ENCODE measurements around the gene DIS3L2. TPM values are rescaled to one million over a fixed set of nuclear protein-coding genes. Genes with fewer than 3 reads are reported as not detected.

DIS3L2 gene
- total and polyA plus RNA-seq, 2 of the 4 experiments (the other 2 are of a cell fraction) = 14.7 to 19.2 TPM

GRCh38 chr2:232026910-232027309, 65.4 kb downstream of the DIS3L2 start:
- H3K4me3 ChIP-seq (ENCODE audit: insufficient read depth, low read depth, low read length) = no peak overlapping the region
- no peaks in the 10 kb centered on the region for H3K9me3 ChIP-seq (ENCODE audit: control insufficient read depth, insufficient read depth, low read length)
- H2BK15ac ChIP-seq (ENCODE audit: low read depth, low read length) = no peak overlapping the region
- no peaks in the 10 kb centered on the region for H4K20me1 ChIP-seq (ENCODE audit: insufficient read depth, low read length)
- H3K27ac ChIP-seq (ENCODE audit: insufficient read depth, low read length) = no peak overlapping the region
- intact Hi-C loops (cut with micrococcal nuclease) = no loop called here
- ChIA-PET CTCF (interaction anchor here (0.6 kb wide), 1 partner anchor 512 kb away, joined by 7 read pairs; no protein-coding TSS in a partner anchor), POLR2A (ENCODE audit: unreplicated experiment) (no interaction called here)
- no TSS peak for BruUV-seq (replicated peaks)
- in situ Hi-C loops (cut with MboI; ENCODE audit: low sequenced_read_pairs) = no loop called here
- no peak overlapping the region for H3K56ac ChIP-seq (ENCODE audit: extremely low read depth, insufficient read depth, low read length)
- H2BK5ac ChIP-seq (ENCODE audit: low read depth, low read length, poor library complexity, severe bottlenecking) = no peak overlapping the region
- DNase-seq (no peak), ATAC-seq (ENCODE audit: low read depth) (no peak)
- H4K91ac ChIP-seq (ENCODE audit: insufficient read depth, low read depth, low read length) = no peak overlapping the region
- no peak overlapping the region for H2AK9ac ChIP-seq (replicated peaks; ENCODE audit: low read depth, low read length, poor library complexity)
- H2BK20ac ChIP-seq (ENCODE audit: low read depth, low read length) = no peak overlapping the region
- WGBS, 2 experiments (ENCODE audit: extremely low coverage in 2 of 2, insufficient read length in 1 of 2) = no CpG with 5 or more reads among the region's 2 CpGs
- H3K36me3 ChIP-seq (ENCODE audit: control insufficient read depth, insufficient read depth, low read length) = peaks cover 9% of the 10 kb centered on the region
- H3K27me3 ChIP-seq (ENCODE audit: control insufficient read depth, insufficient read depth, low read length) = no peaks in the 10 kb centered on the region
- no peak overlapping the region for H3K18ac ChIP-seq (ENCODE audit: low read depth, low read length)
- no peak overlapping the region for H3K4me2 ChIP-seq (ENCODE audit: low read depth, low read length)
- H3K4me1 ChIP-seq (ENCODE audit: control insufficient read depth, insufficient read depth, low read length) = no peaks in the 10 kb centered on the region
- H2AK5ac ChIP-seq (ENCODE audit: low read depth, low read length) = no peak overlapping the region
- H3K9ac ChIP-seq (ENCODE audit: low read depth, low read length) = no peak overlapping the region
- H2BK120ac ChIP-seq (ENCODE audit: low read depth, low read length) = no peak overlapping the region
- H4K5ac ChIP-seq (ENCODE audit: low read depth, low read length) = no peak overlapping the region
- no peak overlapping the region for H4K8ac ChIP-seq (ENCODE audit: low read depth in 2 of 2, low read length in 2 of 2)
- H3K79me1 ChIP-seq (ENCODE audit: low read depth in 1 of 2, low read length in 2 of 2) = peaks cover 0 to 4% of the 10 kb centered on the region in 2 experiments; a peak in 1 of 4 replicates
- dilution Hi-C loops (cut with HindIII; ENCODE audit: low sequenced_read_pairs, unreplicated experiment) = no loop called here
- no peak overlapping the region for H3K4ac ChIP-seq (ENCODE audit: low read depth, low read length)
- no peak overlapping the region for H2AFZ ChIP-seq (replicated peaks; ENCODE audit: low read length, poor library complexity)
- TF ChIP-seq RFX5 (IDR thresholded peaks at IDR 0.05; ENCODE audit: low read depth, low read length) (no peak), MAFK (IDR thresholded peaks at IDR 0.05; ENCODE audit: low read depth, low read length) (no peak), CEBPB (IDR thresholded peaks at IDR 0.05; ENCODE audit: low read depth, low read length) (no peak), RCOR1 (IDR thresholded peaks at IDR 0.05; ENCODE audit: insufficient replicate concordance, low read length) (no peak), MAZ (IDR thresholded peaks at IDR 0.05; ENCODE audit: borderline replicate concordance, low read depth, low read length) (no peak), NFE2L2 (IDR thresholded peaks at IDR 0.05; ENCODE audit: low read depth, low read length) (no peak), POLR2A (IDR thresholded peaks at IDR 0.05; ENCODE audit: low read depth, low read length) (no peak), FOS (IDR thresholded peaks at IDR 0.05; ENCODE audit: low read depth, low read length) (no peak), CHD1 (IDR thresholded peaks at IDR 0.05; ENCODE audit: low read depth, low read length) (no peak), RAD21 (IDR thresholded peaks at IDR 0.05; ENCODE audit: low read length) (no peak), SMC3 (IDR thresholded peaks at IDR 0.05; ENCODE audit: low read depth, low read length) (no peak), BHLHE40 (IDR thresholded peaks at IDR 0.05; ENCODE audit: low read depth, low read length) (no peak)
- TF ChIP-seq, protein P1, sequence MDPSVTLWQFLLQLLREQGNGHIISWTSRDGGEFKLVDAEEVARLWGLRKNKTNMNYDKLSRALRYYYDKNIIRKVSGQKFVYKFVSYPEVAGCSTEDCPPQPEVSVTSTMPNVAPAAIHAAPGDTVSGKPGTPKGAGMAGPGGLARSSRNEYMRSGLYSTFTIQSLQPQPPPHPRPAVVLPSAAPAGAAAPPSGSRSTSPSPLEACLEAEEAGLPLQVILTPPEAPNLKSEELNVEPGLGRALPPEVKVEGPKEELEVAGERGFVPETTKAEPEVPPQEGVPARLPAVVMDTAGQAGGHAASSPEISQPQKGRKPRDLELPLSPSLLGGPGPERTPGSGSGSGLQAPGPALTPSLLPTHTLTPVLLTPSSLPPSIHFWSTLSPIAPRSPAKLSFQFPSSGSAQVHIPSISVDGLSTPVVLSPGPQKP (IDR thresholded peaks at IDR 0.05; ENCODE audit: borderline replicate concordance, low read depth, low read length) = no peak
- TF ChIP-seq, protein P2, sequence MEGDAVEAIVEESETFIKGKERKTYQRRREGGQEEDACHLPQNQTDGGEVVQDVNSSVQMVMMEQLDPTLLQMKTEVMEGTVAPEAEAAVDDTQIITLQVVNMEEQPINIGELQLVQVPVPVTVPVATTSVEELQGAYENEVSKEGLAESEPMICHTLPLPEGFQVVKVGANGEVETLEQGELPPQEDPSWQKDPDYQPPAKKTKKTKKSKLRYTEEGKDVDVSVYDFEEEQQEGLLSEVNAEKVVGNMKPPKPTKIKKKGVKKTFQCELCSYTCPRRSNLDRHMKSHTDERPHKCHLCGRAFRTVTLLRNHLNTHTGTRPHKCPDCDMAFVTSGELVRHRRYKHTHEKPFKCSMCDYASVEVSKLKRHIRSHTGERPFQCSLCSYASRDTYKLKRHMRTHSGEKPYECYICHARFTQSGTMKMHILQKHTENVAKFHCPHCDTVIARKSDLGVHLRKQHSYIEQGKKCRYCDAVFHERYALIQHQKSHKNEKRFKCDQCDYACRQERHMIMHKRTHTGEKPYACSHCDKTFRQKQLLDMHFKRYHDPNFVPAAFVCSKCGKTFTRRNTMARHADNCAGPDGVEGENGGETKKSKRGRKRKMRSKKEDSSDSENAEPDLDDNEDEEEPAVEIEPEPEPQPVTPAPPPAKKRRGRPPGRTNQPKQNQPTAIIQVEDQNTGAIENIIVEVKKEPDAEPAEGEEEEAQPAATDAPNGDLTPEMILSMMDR (conservative IDR thresholded peaks at IDR 0.05; ENCODE audit: low read depth, low read length) = no peak
- no peak overlapping the region for H3K14ac ChIP-seq (replicated peaks; ENCODE audit: low read depth, low read length)
- H3K9me1 ChIP-seq (ENCODE audit: insufficient read depth, low read length) = no peaks in the 10 kb centered on the region
- no peak overlapping the region for H3K23ac ChIP-seq (ENCODE audit: low read depth, low read length)
